ENCODE results near the gene EMILIN3.

Gene EMILIN3

GRCh38 chr20:41369673-41370072 lies 3.1 kb upstream of the EMILIN3 start:
- Histone ChIP-seq H3K4me1 (ENCODE audit: control insufficient read depth, insufficient read depth, low read length) (no peaks in the 10 kb centered on the region), H3K9me3 (ENCODE audit: control insufficient read depth, insufficient read depth, low read depth, low read length) (no peaks in the 10 kb centered on the region), H3K27ac (ENCODE audit: extremely low read depth, low read depth, low read length) (no peak overlapping the region), H3K4me3 (ENCODE audit: low read depth, low read length) (no peak overlapping the region), H3K36me3 (ENCODE audit: control insufficient read depth in 2 of 2, insufficient read depth in 1 of 2, low read length in 2 of 2) (peaks cover 0 to 3% of the 10 kb centered on the region in 2 experiments; a peak in 1 of 3 replicates)
- ChIA-PET CTCF (interaction anchor here (0.6 kb wide), 1 partner anchor 19 kb away, joined by 5 read pairs; no protein-coding TSS in a partner anchor), POLR2A (no interaction called here)
- TF ChIP-seq ELK4 (IDR thresholded peaks at IDR 0.05; ENCODE audit: borderline replicate concordance, low read depth, low read length) (no peak), ZNF707 (tag by site-specific recombination; IDR thresholded peaks at IDR 0.05) (no peak), ZNF37A (tag by site-specific recombination; IDR thresholded peaks at IDR 0.05) (no peak), ZNF768 (tag by site-specific recombination; IDR thresholded peaks at IDR 0.05) (no peak), ZNF24 (tag by site-specific recombination; IDR thresholded peaks at IDR 0.05) (no peak), ZSCAN30 (tag by site-specific recombination; IDR thresholded peaks at IDR 0.05) (no peak), ZNF544 (tag by site-specific recombination; IDR thresholded peaks at IDR 0.05) (no peak), ZNF311 (tag by site-specific recombination; IDR thresholded peaks at IDR 0.05; ENCODE audit: borderline replicate concordance) (no peak), GFI1B (tag by site-specific recombination; IDR thresholded peaks at IDR 0.05) (no peak)

GRCh38 chr20:41367956-41368355 lies 1.3 kb upstream of the EMILIN3 start:
- Histone ChIP-seq H3K27ac (ENCODE audit: extremely low read depth, low read depth, low read length) (no peak overlapping the region), H3K4me1 (ENCODE audit: control insufficient read depth, insufficient read depth, low read length) (no peaks in the 10 kb centered on the region), H3K9me3 (ENCODE audit: control insufficient read depth, insufficient read depth, low read depth, low read length) (no peaks in the 10 kb centered on the region), H3K36me3 (ENCODE audit: control insufficient read depth in 2 of 2, insufficient read depth in 1 of 2, low read length in 2 of 2) (peaks cover 0 to 18% of the 10 kb centered on the region in 2 experiments; a peak in 1 of 3 replicates), H3K4me3 (ENCODE audit: low read depth, low read length) (no peak overlapping the region)
- POLR2A ChIA-PET = no interaction called here
- no peak for TF ChIP-seq ZNF529 (tag by site-specific recombination; IDR thresholded peaks at IDR 0.05; ENCODE audit: insufficient replicate concordance)
- CTCF ChIA-PET = no interaction called here

GRCh38 chr20:41367393-41367695 lies 726 bp upstream of the EMILIN3 start:
- CTCF ChIA-PET = interaction anchor here (0.5 kb wide), 1 partner anchor 11 kb away, joined by 3 read pairs; no protein-coding TSS in a partner anchor
- peaks cover 0 to 21% of the 10 kb centered on the region in 2 experiments; a peak in 1 of 3 replicates for H3K36me3 ChIP-seq (ENCODE audit: control insufficient read depth in 2 of 2, insufficient read depth in 1 of 2, low read length in 2 of 2)
- POLR2A ChIA-PET = no interaction called here
- no peak overlapping the region for H3K4me3 ChIP-seq (ENCODE audit: low read depth, low read length)
- H3K4me1 ChIP-seq (ENCODE audit: control insufficient read depth, insufficient read depth, low read length) = no peaks in the 10 kb centered on the region
- no peaks in the 10 kb centered on the region for H3K9me3 ChIP-seq (ENCODE audit: control insufficient read depth, insufficient read depth, low read depth, low read length)
- TF ChIP-seq ZNF571 (tag by site-specific recombination; IDR thresholded peaks at IDR 0.05) = no peak
- H3K27ac ChIP-seq (ENCODE audit: extremely low read depth, low read depth, low read length) = no peak overlapping the region

GRCh38 chr20:41365777-41366545 lies 657 bp downstream of the EMILIN3 start:
- Histone ChIP-seq H3K36me3 (ENCODE audit: control insufficient read depth in 2 of 2, insufficient read depth in 1 of 2, low read length in 2 of 2) (peaks cover 0 to 34% of the 10 kb centered on the region in 2 experiments; a peak in 1 of 3 replicates), H3K27ac (ENCODE audit: extremely low read depth, low read depth, low read length) (peak overlapping the region; percentile 64; the same call in 1 of the 2 replicates), H3K4me1 (ENCODE audit: control insufficient read depth, insufficient read depth, low read length) (no peaks in the 10 kb centered on the region), H3K4me3 (ENCODE audit: low read depth, low read length) (peak overlapping the region; percentile 22), H3K9me3 (ENCODE audit: control insufficient read depth, insufficient read depth, low read depth, low read length) (no peaks in the 10 kb centered on the region)
- TF ChIP-seq ZNF426 (tag by site-specific recombination; IDR thresholded peaks at IDR 0.05) (no peak), EGR2 (tag by site-specific recombination; IDR thresholded peaks at IDR 0.05; ENCODE audit: low read depth) (peak; percentile 14; the same call in 1 of the 2 replicates)
- ChIA-PET POLR2A (interaction anchor here (0.5 kb wide), 1 partner anchor 26 kb away, joined by 4 read pairs; no protein-coding TSS in a partner anchor), CTCF (interaction anchor here (0.6 to 1.7 kb wide), 2 partner anchors 45 to 232 kb away, joined by 3 to 6 read pairs; no protein-coding TSS in a partner anchor)
